Thoracic aorta (tissue), 2 donors: ENCODE measurements around the gene RNF151. TPM values are rescaled to one million over a fixed set of nuclear protein-coding genes. Genes with fewer than 3 reads are reported as not detected.

Source experiments
- ATAC-seq: fragments of 150-250 bp; one replicate; pipeline ENCODE4 v1.8.0; 2017; ENCODE audit warnings: low read depth; ENCODE audit not compliant: insufficient number of reproducible peaks, low FRiP score
- DNase-seq: peaks from one replicate; pipeline ENCODE4 v3.0.0-alpha.2; 2020; ENCODE audit warnings: low spot score
- H3K27ac ChIP-seq, 2 donors: fragments of 200-600 bp; sonication (generic); 1 replicate in 1 of 2; 2 replicates in 1 of 2; pipeline ENCODE4 v1.5.1; 2016; ENCODE audit warnings: mild to moderate bottlenecking in 2 of 2, moderate library complexity in 2 of 2
- H3K27me3 ChIP-seq: fragments of 200-600 bp; sonication (generic); replicated peaks from 2 replicates; pipeline ENCODE4 v1.6.0; 2016; ENCODE audit warnings: mild to moderate bottlenecking; ENCODE audit not compliant: insufficient read depth
- H3K36me3 ChIP-seq: fragments of 200-600 bp; sonication (generic); one replicate; pipeline ENCODE4 v1.5.1; 2016
- H3K4me1 ChIP-seq, 2 donors: fragments of 200-600 bp; sonication (generic); 1 replicate in 1 of 2; 2 replicates in 1 of 2; pipeline versions ENCODE4 v1.5.1 to v1.6.0; 2016; ENCODE audit warnings: low read depth in 2 of 2, mild to moderate bottlenecking in 1 of 2; ENCODE audit not compliant: control insufficient read depth in 1 of 2
- H3K4me3 ChIP-seq: fragments of 200-600 bp; sonication (generic); 2 replicates; pipeline ENCODE4 v1.5.1; 2016; ENCODE audit warnings: mild to moderate bottlenecking
- H3K9me3 ChIP-seq: fragments of 200-600 bp; sonication (generic); 2 replicates; pipeline ENCODE4 v1.5.1; 2016
- CTCF ChIP-seq: fragments of 200-600 bp; sonication (generic); IDR thresholded peaks from one replicate; pipeline ENCODE4 v1.5.1; 2019; ENCODE audit warnings: antibody characterized with exemption
- total RNA-seq, 2 donors: library from RNA; depleted of rRNA; stranded (reverse); fragments of >200 nt; gene quantifications; one replicate each; pipeline versions ENCODE4 v1.1.0 to v1.2.3, GENCODE V29; 2016

RNF151 gene
- total RNA-seq, 2 donors from 2014 or later: not detected

GRCh38 chr16:1963806-1964505, 2.7 kb upstream of the RNF151 start:
- H3K4me1 ChIP-seq: peaks cover 12 to 24% of the 10 kb centered on the region in 2 donors
- H3K27ac ChIP-seq: peak overlapping the region; percentile 96 to 97
- DNase-seq (no peak), ATAC-seq (peak; percentile 5)
- H3K36me3 ChIP-seq: peaks cover 18% of the 10 kb centered on the region
- no peak for TF ChIP-seq CTCF
- no peaks in the 10 kb centered on the region for H3K27me3 ChIP-seq
- peak overlapping the region; percentile 92 for H3K4me3 ChIP-seq
- no peaks in the 10 kb centered on the region for H3K9me3 ChIP-seq

DNA sequence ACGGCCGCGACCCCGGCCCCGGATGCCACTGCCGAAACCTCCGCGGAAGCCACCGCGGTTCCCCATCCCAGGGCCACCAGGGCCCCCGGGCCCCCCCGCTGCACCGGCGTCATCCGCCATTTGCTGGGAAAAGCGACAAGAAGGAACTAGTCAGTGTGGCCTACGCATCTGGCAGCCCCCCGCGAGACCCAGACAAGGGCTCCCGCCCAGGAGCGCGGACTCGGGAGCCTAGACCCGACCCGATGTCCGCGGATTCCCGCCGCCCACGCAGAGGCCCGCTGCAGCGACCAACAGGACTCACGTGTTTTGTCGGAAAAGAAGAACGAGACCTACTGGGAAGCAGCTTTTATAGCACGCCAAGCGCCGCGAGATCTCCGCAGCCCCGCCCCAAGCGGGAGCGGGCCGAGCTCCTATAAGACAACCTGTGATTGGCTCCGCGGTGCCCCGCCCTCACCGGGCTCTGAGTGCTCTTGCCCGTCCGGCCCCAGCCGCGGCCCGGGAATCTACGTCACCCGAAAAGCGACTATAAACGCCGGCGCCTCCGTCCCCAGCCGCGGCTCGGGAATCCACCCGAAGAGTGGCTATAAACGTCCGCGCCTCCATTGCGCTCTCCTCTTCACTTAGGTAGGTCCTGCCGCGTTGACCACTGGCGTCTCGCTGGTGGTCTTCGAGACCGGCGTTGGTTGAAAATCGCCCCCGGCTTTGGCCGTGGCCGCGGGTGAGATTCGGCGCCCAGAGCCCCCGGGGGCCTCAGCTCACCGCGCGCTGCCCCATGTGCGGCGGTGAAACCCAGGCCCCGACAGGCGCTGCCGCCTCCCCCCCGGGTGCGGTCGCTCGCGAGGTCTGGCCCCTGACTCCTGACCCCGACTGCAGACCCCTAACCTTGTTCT, 1.9 kb upstream of the RNF151 start, which contains the start of gene RPS2:
Gene RPS2, minus strand, starts transcription at position 321 of the 890 bp plus-strand sequence. Its CDS starts 201 bp downstream, at position 120.
- peak within 1 kb of the TSS; percentile 92 for H3K4me3 ChIP-seq
- no peak for TF ChIP-seq CTCF

GRCh38 chr16:1965396-1966001, 1.2 kb upstream of the RNF151 start:
- H3K27ac ChIP-seq: peak overlapping the region; percentile 96 to 97
- no peaks in the 10 kb centered on the region for H3K9me3 ChIP-seq
- no peaks in the 10 kb centered on the region for H3K27me3 ChIP-seq
- H3K36me3 ChIP-seq: peaks cover 18% of the 10 kb centered on the region
- H3K4me1 ChIP-seq: peaks cover 9 to 15% of the 10 kb centered on the region in 2 donors
- DNase-seq: no peak
- peak overlapping the region; percentile 92 for H3K4me3 ChIP-seq
- ATAC-seq: no peak
- no peak for TF ChIP-seq CTCF

More for the DNA sequence above, 1.9 kb upstream of the RNF151 start, which contains the start of gene RPS2:
- no peaks in the 10 kb centered on the region for H3K9me3 ChIP-seq
- ATAC-seq: peak; percentile 94
- H3K27ac ChIP-seq: peak within 1 kb of the TSS; percentile 96 to 97
- peaks cover 18% of the 10 kb centered on the region for H3K36me3 ChIP-seq
- no peaks in the 10 kb centered on the region for H3K27me3 ChIP-seq
- H3K4me1 ChIP-seq: peaks cover 12 to 23% of the 10 kb centered on the region in 2 donors
- peak; percentile 99 for DNase-seq

DNA sequence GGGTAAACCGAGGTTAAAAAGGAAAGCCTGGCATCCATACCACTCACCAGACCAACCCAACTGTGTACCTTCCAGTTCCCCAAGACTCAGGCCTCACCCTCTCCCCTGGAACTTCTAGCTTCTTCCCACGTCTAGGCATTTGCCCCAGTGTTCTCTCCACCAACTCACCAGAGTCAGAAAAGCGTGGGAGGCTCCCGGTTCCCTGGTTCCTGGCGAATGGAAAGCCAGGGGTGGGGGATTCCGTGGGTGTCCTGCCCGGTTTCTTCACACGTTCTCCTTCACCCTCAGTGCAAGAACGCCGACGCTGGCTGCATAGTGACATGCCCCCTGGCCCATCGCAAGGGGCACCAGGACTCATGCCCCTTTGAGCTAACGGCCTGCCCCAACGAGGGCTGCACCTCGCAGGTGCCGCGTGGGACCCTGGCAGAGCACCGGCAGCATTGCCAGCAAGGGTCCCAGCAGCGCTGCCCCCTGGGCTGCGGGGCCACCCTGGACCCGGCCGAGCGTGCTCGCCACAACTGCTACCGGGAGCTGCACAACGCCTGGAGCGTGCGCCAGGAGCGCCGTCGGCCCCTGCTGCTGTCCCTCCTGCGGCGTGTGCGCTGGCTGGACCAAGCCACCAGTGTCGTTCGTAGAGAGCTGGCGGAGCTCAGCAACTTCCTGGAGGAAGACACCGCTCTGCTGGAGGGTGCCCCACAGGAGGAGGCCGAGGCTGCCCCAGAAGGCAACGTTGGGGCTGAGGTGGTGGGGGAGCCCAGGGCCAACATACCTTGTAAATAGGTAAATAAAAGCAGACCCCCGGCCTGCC, 1.7 kb downstream of the RNF151 start:
- Histone ChIP-seq H3K4me3 (no peak overlapping the region), H3K9me3 (no peaks in the 10 kb centered on the region), H3K27ac (no peak overlapping the region), H3K36me3 (no peaks in the 10 kb centered on the region), H3K4me1 (peaks cover 20 to 29% of the 10 kb centered on the region in 2 donors), H3K27me3 (no peaks in the 10 kb centered on the region)
- DNase-seq: no peak
- ATAC-seq: no peak
- TF ChIP-seq CTCF: no peak
